ENCODE data around the gene OPRL1. TPM values are rescaled to one million over a fixed set of nuclear protein-coding genes. Genes with fewer than 3 reads are reported as not detected.

OPRL1 gene
- total RNA-seq, 1 experiment from 2014 or later = 0.59 TPM

DNA sequence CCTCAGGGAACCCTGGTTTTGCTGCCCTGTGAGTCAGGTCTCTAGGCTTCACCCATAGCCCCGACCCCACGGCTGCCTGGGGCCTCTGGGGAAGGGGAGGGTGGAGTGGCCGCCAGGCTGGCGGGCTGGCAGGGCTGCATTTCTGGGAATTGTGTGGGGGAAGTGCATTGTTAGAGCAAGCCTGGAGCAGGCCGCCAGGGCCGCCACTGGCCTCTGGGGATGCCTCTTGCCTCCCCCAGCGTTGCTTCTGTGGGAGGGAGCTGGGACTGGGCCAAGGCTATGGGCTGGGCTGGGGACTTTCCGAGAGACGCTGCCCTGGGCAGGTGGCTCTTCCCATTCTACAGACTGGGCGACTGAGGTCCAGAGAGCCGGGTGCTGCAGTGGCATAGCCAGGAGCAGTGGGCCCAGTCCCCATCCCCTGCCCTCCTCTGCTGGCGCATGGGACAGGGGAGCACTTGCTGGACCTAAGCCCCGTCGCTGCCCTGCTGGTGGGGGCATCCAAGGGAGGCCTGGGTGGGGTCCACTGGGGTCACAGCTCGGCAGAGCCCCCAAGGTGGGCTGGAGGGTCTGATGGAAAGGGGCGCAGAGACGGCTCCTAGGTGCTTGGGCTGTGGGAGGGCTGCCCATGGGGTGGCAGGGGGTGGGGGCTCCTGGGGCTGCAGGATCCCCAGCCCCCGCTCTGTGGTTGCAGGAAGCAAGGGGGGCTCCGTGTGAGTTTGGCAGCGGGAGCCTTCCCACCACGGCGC is 23.8 kb upstream of the OPRL1 start:
- H3K36me3 Mint-ChIP-seq (ENCODE audit: insufficient read depth, unreplicated experiment) = peaks cover 6% of the 10 kb centered on the region
- no TSS peak for BruUV-seq (replicated peaks)
- CTCF ChIA-PET = interaction anchor here (8.0 kb wide), 1 partner anchor 17 kb away, joined by 64 read pairs; no protein-coding TSS in a partner anchor

DNA sequence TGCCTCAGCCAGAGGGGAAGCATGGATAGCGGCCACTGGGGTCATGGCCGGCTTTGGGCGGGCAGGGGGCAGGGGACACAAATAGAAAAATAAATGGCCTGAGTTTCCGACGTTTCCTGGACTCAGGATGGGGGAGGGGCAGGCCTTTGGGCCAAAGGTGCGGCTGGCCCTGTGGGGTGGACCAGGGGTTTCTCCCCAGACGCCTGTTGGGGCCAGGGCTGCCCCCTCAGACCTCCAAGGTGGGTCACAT is 23.3 kb upstream of the OPRL1 start:
- CTCF ChIA-PET = no interaction called here
- POLR2A ChIA-PET = no interaction called here
- DNase-seq = no peak
- intact Hi-C loops (cut with micrococcal nuclease; ENCODE audit: unreplicated experiment) = loop anchor here (2.0 kb wide), 1 partner anchor 78 kb away; the partner anchor contains the start of gene SAMD10
- H3K27me3 Mint-ChIP-seq (ENCODE audit: insufficient read depth, unreplicated experiment) = no peaks in the 10 kb centered on the region
- TF ChIP-seq, protein P1, sequence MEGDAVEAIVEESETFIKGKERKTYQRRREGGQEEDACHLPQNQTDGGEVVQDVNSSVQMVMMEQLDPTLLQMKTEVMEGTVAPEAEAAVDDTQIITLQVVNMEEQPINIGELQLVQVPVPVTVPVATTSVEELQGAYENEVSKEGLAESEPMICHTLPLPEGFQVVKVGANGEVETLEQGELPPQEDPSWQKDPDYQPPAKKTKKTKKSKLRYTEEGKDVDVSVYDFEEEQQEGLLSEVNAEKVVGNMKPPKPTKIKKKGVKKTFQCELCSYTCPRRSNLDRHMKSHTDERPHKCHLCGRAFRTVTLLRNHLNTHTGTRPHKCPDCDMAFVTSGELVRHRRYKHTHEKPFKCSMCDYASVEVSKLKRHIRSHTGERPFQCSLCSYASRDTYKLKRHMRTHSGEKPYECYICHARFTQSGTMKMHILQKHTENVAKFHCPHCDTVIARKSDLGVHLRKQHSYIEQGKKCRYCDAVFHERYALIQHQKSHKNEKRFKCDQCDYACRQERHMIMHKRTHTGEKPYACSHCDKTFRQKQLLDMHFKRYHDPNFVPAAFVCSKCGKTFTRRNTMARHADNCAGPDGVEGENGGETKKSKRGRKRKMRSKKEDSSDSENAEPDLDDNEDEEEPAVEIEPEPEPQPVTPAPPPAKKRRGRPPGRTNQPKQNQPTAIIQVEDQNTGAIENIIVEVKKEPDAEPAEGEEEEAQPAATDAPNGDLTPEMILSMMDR (IDR thresholded peaks at IDR 0.05; ENCODE audit: insufficient read depth in 1 of 2, low read depth in 1 of 2, low read length in 1 of 2, severe bottlenecking in 1 of 2, unreplicated experiment in 1 of 2) = no peak
- H3K4me1 Mint-ChIP-seq (ENCODE audit: low read depth, unreplicated experiment) = peaks cover 7% of the 10 kb centered on the region
- Histone ChIP-seq H3K9me3 (no peaks in the 10 kb centered on the region), H3K4me3 (ENCODE audit: low read depth, low read length) (no peak overlapping the region), H3K4me1 (peaks cover 14% of the 10 kb centered on the region), H3K27me3 (replicated peaks; ENCODE audit: control insufficient read depth, insufficient read depth, low read length) (no peaks in the 10 kb centered on the region), H3K36me3 (ENCODE audit: control insufficient read depth, insufficient read depth, low read length) (no peaks in the 10 kb centered on the region)
- H3K27ac Mint-ChIP-seq (ENCODE audit: unreplicated experiment) = no peak overlapping the region
- peaks cover 6% of the 10 kb centered on the region for H3K36me3 Mint-ChIP-seq (ENCODE audit: insufficient read depth, unreplicated experiment)
- no TSS peak for BruUV-seq (replicated peaks)
- H3K4me3 Mint-ChIP-seq (ENCODE audit: unreplicated experiment) = no peak overlapping the region
- no peaks in the 10 kb centered on the region for H3K9me3 Mint-ChIP-seq (ENCODE audit: unreplicated experiment)

More for the DNA sequence above, 23.8 kb upstream of the OPRL1 start:
- Histone ChIP-seq H3K27me3 (replicated peaks; ENCODE audit: control insufficient read depth, insufficient read depth, low read length) (no peaks in the 10 kb centered on the region), H3K9me3 (no peaks in the 10 kb centered on the region), H3K36me3 (ENCODE audit: control insufficient read depth, insufficient read depth, low read length) (no peaks in the 10 kb centered on the region), H3K4me3 (ENCODE audit: low read depth, low read length) (no peak overlapping the region), H3K4me1 (peaks cover 14% of the 10 kb centered on the region)
- Mint-ChIP-seq H3K4me1 (ENCODE audit: low read depth, unreplicated experiment) (peaks cover 7% of the 10 kb centered on the region), H3K4me3 (ENCODE audit: unreplicated experiment) (no peak overlapping the region), H3K9me3 (ENCODE audit: unreplicated experiment) (no peaks in the 10 kb centered on the region), H3K27ac (ENCODE audit: unreplicated experiment) (no peak overlapping the region), H3K27me3 (ENCODE audit: insufficient read depth, unreplicated experiment) (no peaks in the 10 kb centered on the region)
- POLR2A ChIA-PET = no interaction called here
- intact Hi-C loops (cut with micrococcal nuclease; ENCODE audit: unreplicated experiment) = loop anchor here (2.0 kb wide), 1 partner anchor 77 kb away; the partner anchor contains the start of gene SAMD10
- DNase-seq = no peak
- TF ChIP-seq, protein P1 (IDR thresholded peaks at IDR 0.05; ENCODE audit: insufficient read depth in 1 of 2, low read depth in 1 of 2, low read length in 1 of 2, severe bottlenecking in 1 of 2, unreplicated experiment in 1 of 2) = no peak

DNA sequence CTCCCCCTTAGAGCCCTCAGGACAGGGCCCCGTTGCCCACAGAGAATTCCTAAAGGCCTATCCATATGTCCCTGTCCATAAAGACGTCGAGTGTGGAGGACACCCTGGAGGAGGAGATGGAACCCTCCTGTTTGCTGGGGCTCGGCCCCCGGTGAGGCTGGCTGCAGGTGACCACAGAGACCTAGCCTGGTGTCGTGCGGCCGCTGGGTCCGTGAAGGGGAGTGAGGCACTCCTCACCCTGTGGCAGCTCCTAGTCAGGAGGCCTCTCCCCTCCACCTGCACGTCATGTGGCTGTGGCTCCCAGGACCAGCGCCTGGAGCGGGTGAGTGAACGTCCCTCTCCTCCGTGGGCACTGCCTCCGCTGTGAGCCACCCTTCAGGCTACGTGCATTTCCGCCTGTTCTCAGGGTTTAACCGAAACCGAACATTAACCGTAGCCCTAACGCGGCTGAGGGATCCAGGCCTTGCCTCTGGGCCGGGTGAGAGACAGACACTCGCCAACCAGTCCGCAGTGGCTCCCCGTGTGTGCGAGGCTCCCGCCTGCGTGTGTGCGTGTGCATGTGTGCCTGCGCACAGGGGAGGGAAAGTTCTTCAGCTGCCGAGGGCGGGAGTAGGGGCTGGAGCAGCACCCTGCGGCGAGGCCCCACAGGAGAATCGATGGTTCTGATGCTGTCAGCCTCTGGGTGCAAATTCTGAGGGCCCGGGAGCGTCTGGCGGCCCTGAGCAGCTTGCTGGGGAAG is 22.8 kb upstream of the OPRL1 start:
- no peaks in the 10 kb centered on the region for H3K36me3 ChIP-seq (ENCODE audit: control insufficient read depth, insufficient read depth, low read length)
- TF ChIP-seq, protein P1 (IDR thresholded peaks at IDR 0.05; ENCODE audit: insufficient read depth in 1 of 2, low read depth in 1 of 2, low read length in 1 of 2, severe bottlenecking in 1 of 2, unreplicated experiment in 1 of 2) = no peak
- Mint-ChIP-seq H3K36me3 (ENCODE audit: insufficient read depth, unreplicated experiment) (peaks cover 6% of the 10 kb centered on the region), H3K27ac (ENCODE audit: unreplicated experiment) (no peak overlapping the region), H3K4me3 (ENCODE audit: unreplicated experiment) (no peak overlapping the region), H3K4me1 (ENCODE audit: low read depth, unreplicated experiment) (peaks cover 7% of the 10 kb centered on the region), H3K9me3 (ENCODE audit: unreplicated experiment) (no peaks in the 10 kb centered on the region), H3K27me3 (ENCODE audit: insufficient read depth, unreplicated experiment) (no peaks in the 10 kb centered on the region)
- no peaks in the 10 kb centered on the region for H3K27me3 ChIP-seq (replicated peaks; ENCODE audit: control insufficient read depth, insufficient read depth, low read length)
- ChIA-PET POLR2A (interaction anchor here (1.0 kb wide), 1 partner anchor 18 kb away, joined by 4 read pairs; no protein-coding TSS in a partner anchor), CTCF (interaction anchor here (0.6 to 6.2 kb wide), 8 partner anchors 10 to 519 kb away, joined by 3 to 101 read pairs (median 4); partner anchors contain the start of genes C20orf204, PRPF6, SAMD10 and TPD52L2)
- BruUV-seq (replicated peaks) = no TSS peak
- DNase-seq = no peak
- H3K4me1 ChIP-seq = peaks cover 14% of the 10 kb centered on the region
- no peaks in the 10 kb centered on the region for H3K9me3 ChIP-seq
- no peak overlapping the region for H3K4me3 ChIP-seq (ENCODE audit: low read depth, low read length)
- intact Hi-C loops (cut with micrococcal nuclease; ENCODE audit: unreplicated experiment) = loop anchor here (1.0 to 2.0 kb wide), 3 partner anchors 18 to 78 kb away; partner anchors contain the start of gene SAMD10

Data from Caco-2 (cell line).